ENCODE data around the gene SDC3. TPM values are rescaled to one million over a fixed set of nuclear protein-coding genes. Genes with fewer than 3 reads are reported as not detected.

Gene SDC3
- total and polyA plus RNA-seq, 10 of the 15 experiments (the other 5 are each of a cell fraction or from before 2014, with no cell fraction given) = under 0.01 to 0.46 (median 0.07) TPM; not detected in 2

DNA sequence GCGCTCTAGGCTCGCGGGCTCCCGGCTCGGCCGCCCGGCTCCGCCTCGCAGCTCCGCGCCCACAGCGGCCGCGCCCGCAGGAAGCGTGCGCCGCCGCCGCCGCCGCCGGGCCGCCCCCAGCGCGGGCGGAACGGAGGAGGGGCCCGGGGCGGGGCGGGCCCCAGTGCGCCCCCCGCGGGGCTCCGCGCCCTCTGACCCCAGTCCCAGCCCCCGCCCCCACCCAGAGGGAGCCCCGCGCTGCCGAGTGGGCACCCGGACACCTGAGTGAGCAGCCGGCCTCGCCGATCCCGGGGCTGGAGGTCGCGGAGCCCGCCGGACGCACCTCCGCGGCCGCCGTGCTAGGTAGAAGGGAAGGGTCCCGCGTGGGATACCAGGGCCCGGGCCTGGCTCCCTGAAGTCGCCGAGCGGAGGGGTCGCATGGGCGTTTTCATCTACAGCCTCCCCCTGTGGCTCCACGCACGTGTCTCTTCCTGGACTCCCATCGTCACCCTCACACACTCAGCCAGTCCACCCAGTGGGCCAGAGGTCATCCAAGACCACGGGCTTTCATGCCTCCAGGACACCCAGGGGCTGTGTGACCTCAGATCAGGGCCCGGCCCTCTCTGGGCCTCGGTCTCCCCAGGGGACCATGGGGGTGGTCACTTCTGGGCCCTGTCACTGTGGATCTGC is at the start of gene SDC3 (continued):
- TF ChIP-seq SMARCA5 (IDR thresholded peaks at IDR 0.05) = no peak
- no peak for TF ChIP-seq NR2F1 (conservative IDR thresholded peaks at IDR 0.05)
- TF ChIP-seq, protein P1, sequence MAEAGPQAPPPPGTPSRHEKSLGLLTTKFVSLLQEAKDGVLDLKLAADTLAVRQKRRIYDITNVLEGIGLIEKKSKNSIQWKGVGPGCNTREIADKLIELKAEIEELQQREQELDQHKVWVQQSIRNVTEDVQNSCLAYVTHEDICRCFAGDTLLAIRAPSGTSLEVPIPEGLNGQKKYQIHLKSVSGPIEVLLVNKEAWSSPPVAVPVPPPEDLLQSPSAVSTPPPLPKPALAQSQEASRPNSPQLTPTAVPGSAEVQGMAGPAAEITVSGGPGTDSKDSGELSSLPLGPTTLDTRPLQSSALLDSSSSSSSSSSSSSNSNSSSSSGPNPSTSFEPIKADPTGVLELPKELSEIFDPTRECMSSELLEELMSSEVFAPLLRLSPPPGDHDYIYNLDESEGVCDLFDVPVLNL (IDR thresholded peaks at IDR 0.05; ENCODE audit: low read depth, low read length) = no peak
- TF ChIP-seq PAX5 (IDR thresholded peaks at IDR 0.05; ENCODE audit: borderline replicate concordance, low read depth, low read length) = no peak
- TF ChIP-seq, protein P2, sequence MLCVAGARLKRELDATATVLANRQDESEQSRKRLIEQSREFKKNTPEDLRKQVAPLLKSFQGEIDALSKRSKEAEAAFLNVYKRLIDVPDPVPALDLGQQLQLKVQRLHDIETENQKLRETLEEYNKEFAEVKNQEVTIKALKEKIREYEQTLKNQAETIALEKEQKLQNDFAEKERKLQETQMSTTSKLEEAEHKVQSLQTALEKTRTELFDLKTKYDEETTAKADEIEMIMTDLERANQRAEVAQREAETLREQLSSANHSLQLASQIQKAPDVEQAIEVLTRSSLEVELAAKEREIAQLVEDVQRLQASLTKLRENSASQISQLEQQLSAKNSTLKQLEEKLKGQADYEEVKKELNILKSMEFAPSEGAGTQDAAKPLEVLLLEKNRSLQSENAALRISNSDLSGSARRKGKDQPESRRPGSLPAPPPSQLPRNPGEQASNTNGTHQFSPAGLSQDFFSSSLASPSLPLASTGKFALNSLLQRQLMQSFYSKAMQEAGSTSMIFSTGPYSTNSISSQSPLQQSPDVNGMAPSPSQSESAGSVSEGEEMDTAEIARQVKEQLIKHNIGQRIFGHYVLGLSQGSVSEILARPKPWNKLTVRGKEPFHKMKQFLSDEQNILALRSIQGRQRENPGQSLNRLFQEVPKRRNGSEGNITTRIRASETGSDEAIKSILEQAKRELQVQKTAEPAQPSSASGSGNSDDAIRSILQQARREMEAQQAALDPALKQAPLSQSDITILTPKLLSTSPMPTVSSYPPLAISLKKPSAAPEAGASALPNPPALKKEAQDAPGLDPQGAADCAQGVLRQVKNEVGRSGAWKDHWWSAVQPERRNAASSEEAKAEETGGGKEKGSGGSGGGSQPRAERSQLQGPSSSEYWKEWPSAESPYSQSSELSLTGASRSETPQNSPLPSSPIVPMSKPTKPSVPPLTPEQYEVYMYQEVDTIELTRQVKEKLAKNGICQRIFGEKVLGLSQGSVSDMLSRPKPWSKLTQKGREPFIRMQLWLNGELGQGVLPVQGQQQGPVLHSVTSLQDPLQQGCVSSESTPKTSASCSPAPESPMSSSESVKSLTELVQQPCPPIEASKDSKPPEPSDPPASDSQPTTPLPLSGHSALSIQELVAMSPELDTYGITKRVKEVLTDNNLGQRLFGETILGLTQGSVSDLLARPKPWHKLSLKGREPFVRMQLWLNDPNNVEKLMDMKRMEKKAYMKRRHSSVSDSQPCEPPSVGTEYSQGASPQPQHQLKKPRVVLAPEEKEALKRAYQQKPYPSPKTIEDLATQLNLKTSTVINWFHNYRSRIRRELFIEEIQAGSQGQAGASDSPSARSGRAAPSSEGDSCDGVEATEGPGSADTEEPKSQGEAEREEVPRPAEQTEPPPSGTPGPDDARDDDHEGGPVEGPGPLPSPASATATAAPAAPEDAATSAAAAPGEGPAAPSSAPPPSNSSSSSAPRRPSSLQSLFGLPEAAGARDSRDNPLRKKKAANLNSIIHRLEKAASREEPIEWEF (IDR thresholded peaks at IDR 0.05; ENCODE audit: insufficient replicate concordance, low read depth, low read length) = no peak
- no peak for TF ChIP-seq IKZF1 (conservative IDR thresholded peaks at IDR 0.05)
